Transverse colon (tissue), 4 donors: ENCODE measurements around the gene PLVAP. TPM values are rescaled to one million over a fixed set of nuclear protein-coding genes. Genes with fewer than 3 reads are reported as not detected.

ENCODE experiments used
- DNase-seq: peaks from one replicate; pipeline ENCODE4 v3.0.0-alpha.2; 2019
- H3K27ac ChIP-seq, 4 donors: fragments of 200-600 bp; sonication (generic); 2 replicates each; pipeline ENCODE4 v1.5.1; 2016 to 2018; ENCODE audit warnings: inconsistent platforms in 4 of 4
- H3K27me3 ChIP-seq: fragments of 200-600 bp; sonication (generic); 2 replicates; pipeline ENCODE4 v1.5.1; 2017; ENCODE audit warnings: inconsistent platforms
- H3K36me3 ChIP-seq, 4 donors: fragments of 200-600 bp; sonication (generic); 2 replicates each; pipeline ENCODE4 v1.5.1; 2017 to 2019; ENCODE audit warnings: inconsistent platforms in 4 of 4
- H3K4me1 ChIP-seq, 4 donors: fragments of 200-600 bp; sonication (generic); 2 replicates each; pipeline ENCODE4 v1.5.1; 2017 to 2020; ENCODE audit warnings: inconsistent platforms in 4 of 4
- H3K4me3 ChIP-seq, 4 donors: fragments of 200-600 bp; sonication (generic); 1 replicate in 1 of 4; 2 replicates in 3 of 4; pipeline versions ENCODE4 v1.5.1 to v1.6.1; 2017 to 2019; ENCODE audit warnings: inconsistent platforms in 4 of 4
- H3K9me3 ChIP-seq, 2 donors: fragments of 200-600 bp; sonication (generic); 2 replicates each; pipeline ENCODE4 v1.5.1; 2017 to 2019; ENCODE audit warnings: inconsistent platforms in 2 of 2
- CTCF ChIP-seq, 5 experiments: fragments of 200-600 bp in 3 of 5; fragments of 450-650 bp in 2 of 5; sonication (generic) in 3 of 5; IDR thresholded peaks; 1 replicate in 2 of 5; 2 replicates in 3 of 5; pipeline ENCODE4 v1.5.1; 2016 to 2017; ENCODE audit warnings: antibody characterized with exemption in 5 of 5, inconsistent platforms in 3 of 5, mild to moderate bottlenecking in 2 of 5, moderate library complexity in 1 of 5
- EP300 ChIP-seq: sonication (generic); formaldehyde crosslinking; IDR thresholded peaks from one replicate; pipeline ENCODE4 v1.6.1; 2017; ENCODE audit warnings: antibody characterized with exemption, low read depth
- POLR2A ChIP-seq: fragments of 450-650 bp; IDR thresholded peaks from one replicate; pipeline ENCODE4 v1.6.1; 2016; ENCODE audit warnings: antibody characterized with exemption, mild to moderate bottlenecking, moderate library complexity
- POLR2AphosphoS5 ChIP-seq, 3 donors: sonication (generic); formaldehyde crosslinking; IDR thresholded peaks; one replicate each; pipeline ENCODE4 v1.6.1; 2016; ENCODE audit warnings: antibody characterized with exemption in 3 of 3
- WGBS, 2 donors: methylation state at CpG; one replicate each; pipeline ENCODE4 v1.1.5; 2018; ENCODE audit warnings: low coverage in 1 of 2; 5-methylcytosine and 5-hydroxymethylcytosine counted together
- in situ Hi-C, 4 donors: fragments of 200-750 bp; cut with MboI; loops; one replicate each; pipeline versions ENCODE4 v1.15.0 to v1.15.1; 2017; ENCODE audit warnings: low sequenced_read_pairs in 3 of 4, low pct_ligation_motif_present in 1 of 4, low pct_unique_long_range_greater_than_20kb in 1 of 4
- intact Hi-C: fragments of 100-400 bp; cut with DNase I; formaldehyde crosslinking; loops from one replicate; pipeline ENCODE4 v1.15.1; 2023; ENCODE audit warnings: low total_unique reads
- total RNA-seq, 4 donors: library from RNA; depleted of rRNA; stranded (reverse); fragments of >200 nt; gene quantifications; one replicate each; pipeline ENCODE4 v1.1.0, GENCODE V29; 2016

PLVAP gene
- total RNA-seq, 4 donors from 2014 or later = 3.0 to 37.0 (median 19.2) TPM

GRCh38 chr19:17406887-17407196 is 29.7 kb upstream of the PLVAP start:
- no peaks in the 10 kb centered on the region for H3K36me3 ChIP-seq
- no peaks in the 10 kb centered on the region for H3K9me3 ChIP-seq
- 30% methylated on average over 2 of the region's 2 CpGs; no CpG with 5 or more reads in 1 of the 2 donors for WGBS, 2 donors
- peak overlapping the region; percentile 79 to 86 (median 86) for H3K27ac ChIP-seq
- no peaks in the 10 kb centered on the region for H3K27me3 ChIP-seq
- peaks cover 8 to 37% (median 10%) of the 10 kb centered on the region in 4 donors for H3K4me1 ChIP-seq
- in situ Hi-C loops = no loop called here
- peak overlapping the region in 2 of 4 donors; percentile 16 to 51 for H3K4me3 ChIP-seq
- intact Hi-C loops = no loop called here
- no peak for DNase-seq
- no peak for TF ChIP-seq EP300

- 65% methylated on average over 10 of the region's 10 CpGs; no CpG with 5 or more reads in 1 of the 2 donors for WGBS, 2 donors
- H3K4me3 ChIP-seq = peak overlapping the region in 3 of 4 donors; percentile 16 to 51 (median 28)
- H3K4me1 ChIP-seq = peaks cover 8 to 37% (median 10%) of the 10 kb centered on the region in 4 donors
- DNase-seq = peak; percentile 48
- no peaks in the 10 kb centered on the region for H3K27me3 ChIP-seq
- in situ Hi-C loops (no loop called here), intact Hi-C loops (no loop called here)
- no peaks in the 10 kb centered on the region for H3K36me3 ChIP-seq
- H3K27ac ChIP-seq = peak overlapping the region; percentile 79 to 86 (median 86)
- no peaks in the 10 kb centered on the region for H3K9me3 ChIP-seq
- no peak for TF ChIP-seq POLR2A
Measured at GRCh38 chr19:17406046-17406886, 29.1 kb upstream of the PLVAP start.

DNA sequence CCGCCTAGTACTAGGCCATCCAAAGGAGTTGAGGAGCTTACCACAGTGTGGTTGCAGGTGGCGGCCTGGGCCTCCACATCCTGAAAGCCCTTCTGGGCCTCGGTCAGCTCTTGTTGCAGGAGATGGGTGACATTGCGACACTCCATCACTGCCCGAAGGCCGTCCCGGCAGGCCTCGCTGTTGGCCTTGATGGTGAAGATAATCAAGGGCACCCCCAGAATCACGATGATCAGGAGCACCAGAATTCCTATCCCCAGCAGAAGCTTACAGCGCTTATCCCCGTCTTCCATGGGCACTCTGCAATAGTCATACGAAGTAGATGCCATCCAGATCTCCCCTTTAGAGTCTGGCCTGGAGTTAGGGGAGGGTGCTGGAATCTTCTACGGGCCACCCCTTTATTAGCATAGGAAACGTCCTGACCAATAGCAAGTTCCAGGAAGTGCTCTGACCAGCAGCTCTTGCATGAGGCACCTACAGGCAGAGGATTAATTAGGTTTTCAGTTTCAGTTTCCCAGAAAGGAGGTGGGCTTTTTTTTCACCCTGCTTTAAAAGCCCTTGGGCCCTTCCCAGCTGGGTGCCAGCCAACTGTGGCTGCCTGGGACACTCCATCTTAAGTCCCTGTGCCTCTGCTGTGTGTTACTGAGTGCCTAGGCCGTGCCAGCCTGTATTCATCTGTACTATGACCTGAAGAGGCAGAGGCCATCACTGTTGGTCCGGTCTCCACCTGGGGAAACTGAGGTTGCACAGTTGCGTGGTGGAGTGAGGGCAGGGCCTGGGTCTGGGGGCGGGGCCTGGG is 28.3 kb upstream of the PLVAP start, which contains the start of gene BST2:
Gene BST2 (minus strand): TSS at position 381 of the 796 bp plus-strand sequence. CDS start 55 bp downstream, at position 326.
- intact Hi-C loops = no loop called here

DNA sequence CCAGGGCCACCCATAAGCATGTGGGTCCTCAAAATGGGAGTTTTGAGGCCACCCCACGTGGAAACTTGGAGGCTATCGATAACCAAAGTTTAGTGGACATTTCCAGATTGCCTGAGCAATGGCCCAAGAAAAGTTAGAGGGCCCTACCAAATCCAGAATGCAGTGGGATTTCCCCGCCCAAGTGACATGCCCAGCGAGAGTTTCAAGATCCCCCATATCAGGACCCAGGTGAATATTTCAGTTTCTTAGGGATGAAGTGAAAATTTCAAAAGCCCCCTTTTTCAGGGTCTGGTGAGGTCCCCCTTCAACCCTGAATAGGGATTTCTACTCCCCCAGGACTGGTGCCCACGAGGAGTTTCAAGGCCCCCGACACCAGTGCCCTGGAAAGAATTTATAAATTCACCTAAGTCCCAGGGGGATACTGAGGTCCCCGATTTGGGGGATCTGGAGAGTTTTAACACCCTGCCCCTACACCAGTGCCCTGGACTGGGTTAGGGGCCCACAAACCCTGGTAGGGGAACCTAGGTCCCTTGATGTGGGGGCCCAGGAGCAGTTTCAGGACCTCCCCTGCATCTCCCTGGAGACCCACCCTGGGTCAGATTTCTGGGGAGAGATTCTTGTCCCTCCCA is 27.6 kb upstream of the PLVAP start:
- H3K27me3 ChIP-seq = no peaks in the 10 kb centered on the region
- TF ChIP-seq EP300 (no peak), POLR2A (no peak), CTCF (IDR thresholded peaks at IDR 0.05) (no peak), POLR2AphosphoS5 (IDR thresholded peaks at IDR 0.05) (no peak)
- H3K4me3 ChIP-seq = peak overlapping the region; percentile 13 to 51 (median 22)
- H3K27ac ChIP-seq = peak overlapping the region; percentile 79 to 86 (median 86)
- intact Hi-C loops = no loop called here
- H3K9me3 ChIP-seq = no peaks in the 10 kb centered on the region
- DNase-seq = no peak
- H3K36me3 ChIP-seq = no peaks in the 10 kb centered on the region
- 69% methylated on average over 7 of the region's 7 CpGs; no CpG with 5 or more reads in 1 of the 2 donors for WGBS, 2 donors
- H3K4me1 ChIP-seq = peaks cover 8 to 37% (median 10%) of the 10 kb centered on the region in 4 donors
- in situ Hi-C loops = no loop called here

More for the DNA sequence above, 28.3 kb upstream of the PLVAP start, which contains the start of gene BST2:
- H3K9me3 ChIP-seq = no peaks in the 10 kb centered on the region
- in situ Hi-C loops = no loop called here
- peaks cover 8 to 37% (median 10%) of the 10 kb centered on the region in 4 donors for H3K4me1 ChIP-seq
- H3K27me3 ChIP-seq = no peaks in the 10 kb centered on the region
- H3K4me3 ChIP-seq = peak within 1 kb of the TSS; percentile 13 to 51 (median 22)
- DNase-seq = peak; percentile 51
- H3K36me3 ChIP-seq = no peaks in the 10 kb centered on the region
- peak within 1 kb of the TSS; percentile 79 to 86 (median 86) for H3K27ac ChIP-seq
- WGBS, 2 donors = 51% methylated on average over 18 of the region's 18 CpGs; no CpG with 5 or more reads in 1 of the 2 donors
- peak; percentile 23 for TF ChIP-seq POLR2A
- no peak for TF ChIP-seq CTCF (IDR thresholded peaks at IDR 0.05)
- TF ChIP-seq POLR2AphosphoS5 (IDR thresholded peaks at IDR 0.05) = peak in 2 of 3 donors; percentile 49 to 56
- TF ChIP-seq EP300 = no peak
